Cortex of kidney (tissue), 1 donor: ENCODE results near the gene HTR1E.
"Not testable (repeated sequence)": the region's sequence is repeated elsewhere in the genome, so short reads cannot be mapped to it uniquely, and the experiment has no call there.

ENCODE experiments used
- DNase-seq: peaks from one replicate; lab custom pipeline; 2025; lab: John Stamatoyannopoulos, UW

Gene HTR1E

DNA sequence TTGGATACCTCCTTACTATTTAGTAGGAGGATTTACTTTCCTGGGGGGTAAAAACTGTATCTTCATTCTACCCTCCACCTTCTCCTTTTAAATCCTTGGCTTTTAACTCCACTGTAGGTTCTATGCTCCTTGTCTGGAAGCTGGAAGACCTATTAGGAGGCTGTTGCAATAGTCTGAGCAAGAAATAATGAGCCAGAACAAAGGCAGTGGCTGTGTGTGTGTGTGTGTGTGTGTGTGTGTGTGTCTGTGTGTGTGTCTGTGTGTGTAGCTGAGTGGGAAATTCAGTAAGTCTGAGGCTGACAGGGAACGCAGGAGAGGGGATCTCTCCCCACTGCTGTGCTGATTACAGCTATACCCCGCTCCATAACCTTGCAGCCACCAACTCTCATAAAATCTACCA, 35.8 kb downstream of the HTR1E start:
- DNase-seq: no peak

GRCh38 chr6:86978251-86978650, 40.9 kb downstream of the HTR1E start:
- no peak for DNase-seq

DNA sequence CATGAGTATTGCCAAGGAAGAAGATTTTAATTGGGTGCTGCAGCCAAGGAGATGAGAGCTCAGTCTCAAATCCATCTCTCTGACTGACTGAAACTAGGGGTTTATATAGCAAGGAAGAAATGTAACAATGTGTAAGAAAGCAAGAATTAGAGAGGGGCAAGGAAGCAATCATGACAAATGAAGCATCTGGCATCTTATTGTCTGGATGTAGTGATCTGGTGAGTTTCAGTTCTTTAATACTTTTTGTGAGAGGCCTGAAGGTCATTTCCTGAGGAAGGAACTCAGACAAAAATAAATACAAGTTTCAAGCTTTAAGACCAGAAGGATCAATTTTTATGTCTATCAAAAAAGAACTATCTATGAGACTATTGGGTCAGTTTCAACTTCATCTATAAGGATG, 64.2 kb downstream of the HTR1E start:
- no peak for DNase-seq

DNA sequence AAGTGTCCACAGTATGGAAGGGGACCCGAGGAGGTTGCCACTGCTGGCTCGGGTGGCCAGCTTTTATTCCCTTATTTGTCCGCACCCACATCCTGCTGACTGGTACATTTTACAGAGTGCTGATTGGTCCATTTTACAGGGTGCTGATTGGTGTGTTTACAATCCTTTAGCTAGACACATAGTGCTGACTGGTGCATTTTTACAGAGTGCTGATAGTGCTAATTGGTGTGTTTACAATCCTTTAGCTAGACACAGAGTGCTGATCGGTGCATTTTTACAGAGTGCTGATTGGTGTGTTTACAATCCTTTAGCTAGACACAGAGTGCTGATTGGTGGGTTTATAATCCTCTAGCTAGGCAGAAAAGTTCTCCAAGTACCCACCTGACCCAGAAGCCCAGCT, 65.1 kb downstream of the HTR1E start:
- DNase-seq: not testable (repeated sequence)

GRCh38 chr6:87006541-87006940, 69.2 kb downstream of the HTR1E start:
- not testable (repeated sequence) for DNase-seq

DNA sequence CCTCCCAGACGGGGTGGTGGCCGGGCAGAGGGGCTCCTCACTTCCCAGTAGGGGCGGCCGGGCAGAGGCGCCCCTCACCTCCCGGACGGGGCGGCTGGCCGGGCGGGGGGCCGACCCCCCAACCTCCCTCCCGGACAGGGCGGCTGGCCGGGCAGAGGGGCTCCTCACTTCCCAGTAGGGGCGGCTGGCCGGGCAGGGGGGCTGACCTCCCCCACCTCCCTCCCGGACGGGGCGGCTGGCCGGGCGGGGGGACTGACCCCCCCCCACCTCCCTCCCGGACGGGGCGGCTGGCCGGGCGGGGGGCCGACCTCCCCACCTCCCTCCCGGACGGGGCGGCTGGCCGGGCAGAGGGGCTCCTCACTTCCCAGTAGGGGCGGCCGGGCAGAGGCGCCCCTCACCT, 72.3 kb downstream of the HTR1E start:
- DNase-seq: not testable (repeated sequence)

DNA sequence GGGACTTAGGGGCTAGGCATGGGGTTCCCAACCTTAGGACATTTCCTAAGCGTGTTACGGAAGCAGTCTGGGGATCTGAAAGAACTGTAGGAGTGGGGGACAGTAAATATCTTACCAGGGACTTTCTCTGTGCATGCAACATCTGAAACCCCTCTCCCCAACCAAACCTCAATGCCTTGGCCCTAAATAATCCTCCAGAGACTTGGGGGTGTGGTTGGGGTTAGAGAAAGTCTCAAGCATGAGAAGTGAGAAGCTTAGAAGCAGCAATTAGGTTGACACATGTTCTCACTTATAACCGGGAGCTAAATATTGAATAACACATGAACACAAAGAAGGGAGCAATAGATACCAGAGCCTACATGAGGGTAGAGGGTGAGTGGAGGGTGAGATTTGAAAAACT, 74.7 kb downstream of the HTR1E start:
- DNase-seq: no peak

DNA sequence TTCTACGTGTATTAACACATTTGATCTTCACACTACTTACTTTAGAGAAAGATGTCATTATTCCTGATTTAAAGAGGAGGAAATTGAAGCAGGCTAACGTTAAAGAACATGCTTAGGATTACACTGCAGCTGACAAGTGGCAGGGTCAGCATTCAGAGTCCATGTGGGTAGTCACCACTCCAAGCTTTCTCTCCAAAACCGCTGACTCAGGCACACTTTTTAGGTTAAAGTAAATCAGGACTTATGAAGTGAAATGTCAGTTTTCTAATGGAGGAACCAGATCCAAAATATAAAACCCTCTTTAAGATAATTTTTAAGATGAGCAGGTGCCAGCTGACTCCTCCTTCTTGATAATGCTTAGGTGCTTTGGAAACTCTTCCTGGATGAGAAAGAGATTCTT, 75.4 kb downstream of the HTR1E start:
- no peak for DNase-seq

DNA sequence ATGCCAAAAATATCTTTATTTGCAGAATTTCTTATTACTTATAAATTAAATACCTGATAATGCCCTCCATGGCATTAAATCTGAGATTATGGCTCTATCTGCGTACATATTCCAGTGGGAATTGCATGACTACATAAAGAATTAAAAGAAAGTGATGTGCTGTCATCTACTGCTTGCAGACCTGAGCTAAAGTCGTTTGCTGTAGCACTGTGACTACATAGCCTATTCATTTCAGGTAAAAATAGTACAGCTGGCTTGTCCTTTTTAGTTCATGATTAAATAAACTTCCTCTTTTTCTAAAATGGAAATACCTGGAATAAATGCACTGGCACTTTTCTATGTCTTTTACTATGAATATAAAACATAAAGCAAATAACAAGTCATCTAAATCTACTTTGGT, 79.4 kb downstream of the HTR1E start:
- DNase-seq: no peak

DNA sequence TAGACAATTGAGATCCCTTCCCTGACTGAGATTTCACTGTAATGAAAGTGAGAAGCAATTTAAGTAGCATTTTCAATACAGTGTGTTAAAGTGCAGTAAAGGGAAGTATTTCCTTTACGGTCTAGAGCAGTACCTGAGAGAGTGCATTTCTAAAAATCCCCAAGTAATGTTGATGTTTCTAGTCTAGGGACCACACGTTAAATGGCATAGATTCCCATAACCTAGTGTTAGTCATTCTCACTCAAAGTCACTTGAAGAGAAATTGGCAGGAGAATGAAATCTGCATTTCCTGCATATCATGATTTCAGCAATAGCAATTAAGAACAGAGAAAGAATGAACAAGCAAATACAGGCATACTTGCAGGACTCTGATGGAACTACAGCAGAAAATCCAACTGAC, 89.7 kb downstream of the HTR1E start:
- no peak for DNase-seq

GRCh38 chr6:87029711-87030314, 92.5 kb downstream of the HTR1E start:
- DNase-seq: no peak

GRCh38 chr6:87040729-87041128, 103.4 kb downstream of the HTR1E start:
- no peak for DNase-seq

GRCh38 chr6:87045521-87046075, 108.3 kb downstream of the HTR1E start:
- DNase-seq: no peak

DNA sequence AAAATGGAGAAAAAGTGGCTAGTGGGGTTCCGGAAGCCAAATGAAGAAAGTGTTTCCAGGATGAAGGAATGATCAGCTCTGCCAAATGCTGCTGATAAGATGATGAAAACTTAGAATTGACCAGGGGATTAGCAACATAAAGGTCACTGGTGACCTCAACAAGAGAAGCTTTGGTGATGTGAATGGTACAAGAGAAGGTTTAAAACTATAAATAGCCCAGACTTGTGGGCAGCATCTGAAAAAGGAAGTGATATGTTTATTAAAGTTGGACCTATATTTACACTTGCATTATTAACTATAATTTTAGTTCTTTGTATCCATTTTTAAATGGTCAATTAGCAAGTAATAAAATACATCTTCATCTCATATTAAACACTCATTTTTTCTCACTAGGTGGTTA, 112.5 kb downstream of the HTR1E start:
- no peak for DNase-seq

- no peak for DNase-seq
These were observed 116.0 kb downstream of the HTR1E start for GRCh38 chr6:87053312-87053711.

- DNase-seq: no peak
These were observed 117.0 kb downstream of the HTR1E start for GRCh38 chr6:87054143-87054833.

DNA sequence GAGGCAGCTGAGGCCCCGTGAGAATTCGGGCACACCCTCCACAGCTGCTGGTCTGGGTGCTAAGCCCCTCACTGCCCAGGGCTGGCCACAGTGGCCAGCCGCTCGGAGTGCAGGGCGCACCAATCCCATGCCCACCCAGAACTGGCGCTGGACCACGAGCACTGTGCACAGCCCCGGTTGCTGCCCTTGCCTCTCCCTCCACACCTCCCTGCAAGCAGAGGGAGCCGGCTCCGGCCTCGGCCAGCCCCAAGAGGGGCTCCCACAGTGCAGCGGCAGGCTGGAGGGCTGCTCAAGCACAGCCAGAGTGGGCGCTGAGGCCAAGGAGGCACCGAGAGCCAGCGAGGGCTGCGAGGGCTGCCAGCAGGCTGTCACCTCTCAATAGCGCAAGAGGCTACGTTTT, 122.6 kb downstream of the HTR1E start:
- no peak for DNase-seq

DNA sequence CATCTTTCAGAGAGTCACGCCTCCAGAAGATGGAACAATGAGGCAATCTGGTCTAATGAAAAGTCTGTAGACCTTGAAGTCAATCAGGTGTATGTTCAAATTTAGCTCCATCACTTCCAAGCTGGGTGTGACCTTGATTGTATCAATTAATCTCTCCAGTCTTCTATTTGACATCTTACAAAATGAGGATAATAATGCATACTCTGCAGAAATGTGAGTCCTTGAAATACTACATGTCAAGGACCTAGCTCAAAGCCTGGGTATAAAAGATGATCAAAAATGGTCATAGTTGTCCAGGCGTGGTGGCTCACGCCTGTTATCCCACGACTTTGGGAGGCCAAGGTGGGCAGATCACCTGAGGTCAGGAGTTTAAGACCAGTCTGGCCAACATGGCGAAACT, 127.8 kb downstream of the HTR1E start:
- no peak for DNase-seq
